HEK293 (cell line): ENCODE results near the gene RBPJ.

Source experiments
- CTCF ChIP-seq: fragments of 450-650 bp; formaldehyde crosslinking; IDR thresholded peaks from 2 replicates; pipeline ENCODE4 v1.5.1; 2016; ENCODE audit warnings: missing biosample characterization, missing genetic modification characterization
- PATZ1 ChIP-seq: fragments of 450-650 bp; formaldehyde crosslinking; IDR thresholded peaks from 2 replicates; pipeline ENCODE4 v1.5.1; 2016; ENCODE audit warnings: missing biosample characterization, missing genetic modification characterization
- ZBTB20 ChIP-seq: fragments of 450-650 bp; formaldehyde crosslinking; IDR thresholded peaks from 2 replicates; pipeline ENCODE4 v1.5.1; 2016; ENCODE audit warnings: missing biosample characterization, missing genetic modification characterization
- ZNF292 ChIP-seq: fragments of 450-650 bp; formaldehyde crosslinking; IDR thresholded peaks from 2 replicates; pipeline ENCODE4 v1.5.1; 2016; ENCODE audit warnings: low read depth, missing biosample characterization, missing genetic modification characterization, borderline replicate concordance
- ZNF37A ChIP-seq: fragments of 450-650 bp; IDR thresholded peaks from 2 replicates; pipeline ENCODE4 v1.5.1; 2018; ENCODE audit warnings: missing biosample characterization, missing genetic modification characterization
- ZNF513 ChIP-seq: fragments of 450-650 bp; IDR thresholded peaks from 2 replicates; pipeline ENCODE4 v1.5.1; 2018; ENCODE audit warnings: missing biosample characterization, missing genetic modification characterization
- ZNF76 ChIP-seq: fragments of 450-650 bp; formaldehyde crosslinking; IDR thresholded peaks from 2 replicates; pipeline ENCODE4; 2016; ENCODE audit warnings: low read depth, missing biosample characterization, missing genetic modification characterization, borderline replicate concordance

- no peak for TF ChIP-seq PATZ1 (tag by site-specific recombination)
- TF ChIP-seq ZNF513 (tag by site-specific recombination): no peak
- TF ChIP-seq ZBTB20 (tag by site-specific recombination): no peak
- no peak for TF ChIP-seq ZNF37A (tag by site-specific recombination)
- no peak for TF ChIP-seq CTCF
- no peak for TF ChIP-seq ZNF292
- no peak for TF ChIP-seq ZNF76 (tag by site-specific recombination)
Observed at GRCh38 chr4:26287756-26288155, 33.1 kb upstream of the RBPJ start.
